Prostate gland (tissue), 2 donors: ENCODE data around the gene SOBP.

Experiments
- POLR2AphosphoS5 ChIP-seq: sonication (generic); formaldehyde crosslinking; IDR thresholded peaks from one replicate; pipeline ENCODE4 v1.6.1; 2017; ENCODE audit warnings: antibody characterized with exemption
- TF ChIP-seq, protein P1 (sequence below), 4 experiments: fragments of 200-600 bp in 2 of 4; fragments of 450-650 bp in 2 of 4; sonication (generic) in 2 of 4; IDR thresholded peaks; 1 replicate in 3 of 4; 2 replicates in 1 of 4; pipeline ENCODE4 v1.5.1; 2016 to 2019; ENCODE audit warnings: antibody characterized with exemption in 4 of 4, mild to moderate bottlenecking in 2 of 4, moderate library complexity in 2 of 4

DNA sequence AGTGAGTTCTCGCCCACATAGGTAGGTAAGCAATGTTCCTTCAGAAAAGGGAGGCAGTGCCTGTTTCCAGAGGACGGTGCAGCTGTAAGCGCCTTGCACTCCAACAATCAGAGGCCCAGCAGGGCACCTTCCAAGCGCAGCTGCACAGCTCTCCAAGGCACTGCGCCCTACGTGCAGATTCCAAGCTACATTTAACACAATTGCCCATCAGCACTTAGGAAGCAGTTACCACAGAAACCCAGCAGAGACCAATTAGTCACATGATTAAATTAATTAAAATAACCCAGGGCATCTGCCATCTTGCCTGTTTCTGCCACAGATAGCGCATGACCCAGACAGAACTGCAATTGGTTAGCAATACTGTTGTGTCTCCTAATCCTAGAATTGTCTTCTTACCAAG is 65.5 kb downstream of the SOBP start:
- TF ChIP-seq, protein P1, sequence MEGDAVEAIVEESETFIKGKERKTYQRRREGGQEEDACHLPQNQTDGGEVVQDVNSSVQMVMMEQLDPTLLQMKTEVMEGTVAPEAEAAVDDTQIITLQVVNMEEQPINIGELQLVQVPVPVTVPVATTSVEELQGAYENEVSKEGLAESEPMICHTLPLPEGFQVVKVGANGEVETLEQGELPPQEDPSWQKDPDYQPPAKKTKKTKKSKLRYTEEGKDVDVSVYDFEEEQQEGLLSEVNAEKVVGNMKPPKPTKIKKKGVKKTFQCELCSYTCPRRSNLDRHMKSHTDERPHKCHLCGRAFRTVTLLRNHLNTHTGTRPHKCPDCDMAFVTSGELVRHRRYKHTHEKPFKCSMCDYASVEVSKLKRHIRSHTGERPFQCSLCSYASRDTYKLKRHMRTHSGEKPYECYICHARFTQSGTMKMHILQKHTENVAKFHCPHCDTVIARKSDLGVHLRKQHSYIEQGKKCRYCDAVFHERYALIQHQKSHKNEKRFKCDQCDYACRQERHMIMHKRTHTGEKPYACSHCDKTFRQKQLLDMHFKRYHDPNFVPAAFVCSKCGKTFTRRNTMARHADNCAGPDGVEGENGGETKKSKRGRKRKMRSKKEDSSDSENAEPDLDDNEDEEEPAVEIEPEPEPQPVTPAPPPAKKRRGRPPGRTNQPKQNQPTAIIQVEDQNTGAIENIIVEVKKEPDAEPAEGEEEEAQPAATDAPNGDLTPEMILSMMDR (IDR thresholded peaks at IDR 0.05): no peak
- no peak for TF ChIP-seq POLR2AphosphoS5
